Mammary epithelial cell (primary cell): ENCODE measurements around the gene ROR1.

Experiments used
- EZH2 ChIP-seq: IDR thresholded peaks from 2 replicates; pipeline ENCODE4 v1.6.1; 2012; ENCODE audit warnings: low read length, inconsistent platforms, borderline replicate concordance
- TF ChIP-seq, protein P1 (sequence below), 2 donors: IDR thresholded peaks in 1 of 2; conservative IDR thresholded peaks in 1 of 2; 2 replicates each; pipeline ENCODE4 v1.5.1; 2011 to 2012; ENCODE audit warnings: inconsistent platforms in 2 of 2, low read length in 2 of 2, mild to moderate bottlenecking in 2 of 2, control low read depth in 1 of 2, low read depth in 1 of 2; ENCODE audit not compliant: insufficient read depth in 1 of 2; ENCODE audit errors: extremely low read depth in 1 of 2

DNA sequence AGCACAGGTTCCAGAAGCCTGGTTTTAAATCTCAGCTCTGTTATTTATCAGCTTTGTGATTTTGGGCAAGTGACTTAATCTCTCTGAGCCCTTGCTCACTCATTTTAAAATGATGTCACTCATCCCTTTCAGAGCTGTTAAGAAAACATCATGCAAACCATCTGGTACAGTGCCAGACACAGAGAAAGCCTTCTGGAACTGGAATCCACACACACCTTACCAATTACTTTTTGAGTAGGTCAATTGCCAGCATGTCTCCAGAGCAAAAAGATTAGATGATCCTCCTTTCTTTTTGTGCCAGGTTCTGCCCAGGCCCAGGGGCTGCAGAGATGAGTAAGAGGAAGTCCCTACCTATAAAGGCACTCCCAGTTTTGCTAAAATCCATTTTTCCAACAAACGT lies 61.3 kb downstream of the ROR1 start:
- TF ChIP-seq, protein P1, sequence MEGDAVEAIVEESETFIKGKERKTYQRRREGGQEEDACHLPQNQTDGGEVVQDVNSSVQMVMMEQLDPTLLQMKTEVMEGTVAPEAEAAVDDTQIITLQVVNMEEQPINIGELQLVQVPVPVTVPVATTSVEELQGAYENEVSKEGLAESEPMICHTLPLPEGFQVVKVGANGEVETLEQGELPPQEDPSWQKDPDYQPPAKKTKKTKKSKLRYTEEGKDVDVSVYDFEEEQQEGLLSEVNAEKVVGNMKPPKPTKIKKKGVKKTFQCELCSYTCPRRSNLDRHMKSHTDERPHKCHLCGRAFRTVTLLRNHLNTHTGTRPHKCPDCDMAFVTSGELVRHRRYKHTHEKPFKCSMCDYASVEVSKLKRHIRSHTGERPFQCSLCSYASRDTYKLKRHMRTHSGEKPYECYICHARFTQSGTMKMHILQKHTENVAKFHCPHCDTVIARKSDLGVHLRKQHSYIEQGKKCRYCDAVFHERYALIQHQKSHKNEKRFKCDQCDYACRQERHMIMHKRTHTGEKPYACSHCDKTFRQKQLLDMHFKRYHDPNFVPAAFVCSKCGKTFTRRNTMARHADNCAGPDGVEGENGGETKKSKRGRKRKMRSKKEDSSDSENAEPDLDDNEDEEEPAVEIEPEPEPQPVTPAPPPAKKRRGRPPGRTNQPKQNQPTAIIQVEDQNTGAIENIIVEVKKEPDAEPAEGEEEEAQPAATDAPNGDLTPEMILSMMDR (conservative IDR thresholded peaks at IDR 0.05 in 1 of 2, IDR thresholded peaks at IDR 0.05 in 1 of 2; ENCODE audit: extremely low read depth in 1 of 2, insufficient read depth in 1 of 2, low read depth in 1 of 2, low read length in 2 of 2): no peak
- no peak for TF ChIP-seq EZH2
